ENCODE results near the gene PI4KA.

DNA sequence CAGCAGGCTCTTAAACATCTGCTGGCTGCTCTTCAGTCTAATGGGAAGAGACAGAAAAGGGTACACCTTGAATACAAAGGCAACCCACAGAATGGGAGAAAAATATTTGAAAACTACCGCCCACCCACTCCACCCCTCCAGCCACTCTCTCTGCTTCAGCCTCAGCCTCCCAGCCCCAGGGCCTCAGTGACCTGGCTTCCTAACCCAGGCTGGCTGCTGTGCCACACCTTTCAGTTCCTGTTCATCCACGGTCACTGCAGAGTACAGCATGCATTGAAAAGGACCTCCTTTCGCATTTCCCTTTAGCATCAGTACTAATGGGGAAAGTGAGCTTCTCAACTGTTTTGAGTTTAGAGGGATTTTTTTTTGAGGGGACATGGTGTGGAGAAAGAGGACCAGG lies 113.5 kb downstream of the PI4KA start:
- TF ChIP-seq, protein P1, sequence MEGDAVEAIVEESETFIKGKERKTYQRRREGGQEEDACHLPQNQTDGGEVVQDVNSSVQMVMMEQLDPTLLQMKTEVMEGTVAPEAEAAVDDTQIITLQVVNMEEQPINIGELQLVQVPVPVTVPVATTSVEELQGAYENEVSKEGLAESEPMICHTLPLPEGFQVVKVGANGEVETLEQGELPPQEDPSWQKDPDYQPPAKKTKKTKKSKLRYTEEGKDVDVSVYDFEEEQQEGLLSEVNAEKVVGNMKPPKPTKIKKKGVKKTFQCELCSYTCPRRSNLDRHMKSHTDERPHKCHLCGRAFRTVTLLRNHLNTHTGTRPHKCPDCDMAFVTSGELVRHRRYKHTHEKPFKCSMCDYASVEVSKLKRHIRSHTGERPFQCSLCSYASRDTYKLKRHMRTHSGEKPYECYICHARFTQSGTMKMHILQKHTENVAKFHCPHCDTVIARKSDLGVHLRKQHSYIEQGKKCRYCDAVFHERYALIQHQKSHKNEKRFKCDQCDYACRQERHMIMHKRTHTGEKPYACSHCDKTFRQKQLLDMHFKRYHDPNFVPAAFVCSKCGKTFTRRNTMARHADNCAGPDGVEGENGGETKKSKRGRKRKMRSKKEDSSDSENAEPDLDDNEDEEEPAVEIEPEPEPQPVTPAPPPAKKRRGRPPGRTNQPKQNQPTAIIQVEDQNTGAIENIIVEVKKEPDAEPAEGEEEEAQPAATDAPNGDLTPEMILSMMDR (conservative IDR thresholded peaks at IDR 0.05; ENCODE audit: low read depth in 2 of 2), result no peak
- TF ChIP-seq EZH2 (IDR thresholded peaks at IDR 0.05; ENCODE audit: low read depth, unreplicated experiment) (no peak), CREB1 (CRISPR knock-in tag; IDR thresholded peaks at IDR 0.05; ENCODE audit: low read depth) (no peak), EZH2phosphoT487 (IDR thresholded peaks at IDR 0.05; ENCODE audit: unreplicated experiment) (no peak), POLR2AphosphoS5 (IDR thresholded peaks at IDR 0.05; ENCODE audit: low read depth) (no peak), ZNF331 (CRISPR knock-in tag; IDR thresholded peaks at IDR 0.05; ENCODE audit: low read depth) (no peak), ZNF114 (CRISPR knock-in tag; IDR thresholded peaks at IDR 0.05) (no peak)
- TF ChIP-seq, protein P2, sequence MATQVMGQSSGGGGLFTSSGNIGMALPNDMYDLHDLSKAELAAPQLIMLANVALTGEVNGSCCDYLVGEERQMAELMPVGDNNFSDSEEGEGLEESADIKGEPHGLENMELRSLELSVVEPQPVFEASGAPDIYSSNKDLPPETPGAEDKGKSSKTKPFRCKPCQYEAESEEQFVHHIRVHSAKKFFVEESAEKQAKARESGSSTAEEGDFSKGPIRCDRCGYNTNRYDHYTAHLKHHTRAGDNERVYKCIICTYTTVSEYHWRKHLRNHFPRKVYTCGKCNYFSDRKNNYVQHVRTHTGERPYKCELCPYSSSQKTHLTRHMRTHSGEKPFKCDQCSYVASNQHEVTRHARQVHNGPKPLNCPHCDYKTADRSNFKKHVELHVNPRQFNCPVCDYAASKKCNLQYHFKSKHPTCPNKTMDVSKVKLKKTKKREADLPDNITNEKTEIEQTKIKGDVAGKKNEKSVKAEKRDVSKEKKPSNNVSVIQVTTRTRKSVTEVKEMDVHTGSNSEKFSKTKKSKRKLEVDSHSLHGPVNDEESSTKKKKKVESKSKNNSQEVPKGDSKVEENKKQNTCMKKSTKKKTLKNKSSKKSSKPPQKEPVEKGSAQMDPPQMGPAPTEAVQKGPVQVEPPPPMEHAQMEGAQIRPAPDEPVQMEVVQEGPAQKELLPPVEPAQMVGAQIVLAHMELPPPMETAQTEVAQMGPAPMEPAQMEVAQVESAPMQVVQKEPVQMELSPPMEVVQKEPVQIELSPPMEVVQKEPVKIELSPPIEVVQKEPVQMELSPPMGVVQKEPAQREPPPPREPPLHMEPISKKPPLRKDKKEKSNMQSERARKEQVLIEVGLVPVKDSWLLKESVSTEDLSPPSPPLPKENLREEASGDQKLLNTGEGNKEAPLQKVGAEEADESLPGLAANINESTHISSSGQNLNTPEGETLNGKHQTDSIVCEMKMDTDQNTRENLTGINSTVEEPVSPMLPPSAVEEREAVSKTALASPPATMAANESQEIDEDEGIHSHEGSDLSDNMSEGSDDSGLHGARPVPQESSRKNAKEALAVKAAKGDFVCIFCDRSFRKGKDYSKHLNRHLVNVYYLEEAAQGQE (IDR thresholded peaks at IDR 0.05; ENCODE audit: unreplicated experiment), result no peak
- TF ChIP-seq, protein P3, sequence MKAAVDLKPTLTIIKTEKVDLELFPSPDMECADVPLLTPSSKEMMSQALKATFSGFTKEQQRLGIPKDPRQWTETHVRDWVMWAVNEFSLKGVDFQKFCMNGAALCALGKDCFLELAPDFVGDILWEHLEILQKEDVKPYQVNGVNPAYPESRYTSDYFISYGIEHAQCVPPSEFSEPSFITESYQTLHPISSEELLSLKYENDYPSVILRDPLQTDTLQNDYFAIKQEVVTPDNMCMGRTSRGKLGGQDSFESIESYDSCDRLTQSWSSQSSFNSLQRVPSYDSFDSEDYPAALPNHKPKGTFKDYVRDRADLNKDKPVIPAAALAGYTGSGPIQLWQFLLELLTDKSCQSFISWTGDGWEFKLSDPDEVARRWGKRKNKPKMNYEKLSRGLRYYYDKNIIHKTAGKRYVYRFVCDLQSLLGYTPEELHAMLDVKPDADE (IDR thresholded peaks at IDR 0.05), result no peak
- TF ChIP-seq, protein P4, sequence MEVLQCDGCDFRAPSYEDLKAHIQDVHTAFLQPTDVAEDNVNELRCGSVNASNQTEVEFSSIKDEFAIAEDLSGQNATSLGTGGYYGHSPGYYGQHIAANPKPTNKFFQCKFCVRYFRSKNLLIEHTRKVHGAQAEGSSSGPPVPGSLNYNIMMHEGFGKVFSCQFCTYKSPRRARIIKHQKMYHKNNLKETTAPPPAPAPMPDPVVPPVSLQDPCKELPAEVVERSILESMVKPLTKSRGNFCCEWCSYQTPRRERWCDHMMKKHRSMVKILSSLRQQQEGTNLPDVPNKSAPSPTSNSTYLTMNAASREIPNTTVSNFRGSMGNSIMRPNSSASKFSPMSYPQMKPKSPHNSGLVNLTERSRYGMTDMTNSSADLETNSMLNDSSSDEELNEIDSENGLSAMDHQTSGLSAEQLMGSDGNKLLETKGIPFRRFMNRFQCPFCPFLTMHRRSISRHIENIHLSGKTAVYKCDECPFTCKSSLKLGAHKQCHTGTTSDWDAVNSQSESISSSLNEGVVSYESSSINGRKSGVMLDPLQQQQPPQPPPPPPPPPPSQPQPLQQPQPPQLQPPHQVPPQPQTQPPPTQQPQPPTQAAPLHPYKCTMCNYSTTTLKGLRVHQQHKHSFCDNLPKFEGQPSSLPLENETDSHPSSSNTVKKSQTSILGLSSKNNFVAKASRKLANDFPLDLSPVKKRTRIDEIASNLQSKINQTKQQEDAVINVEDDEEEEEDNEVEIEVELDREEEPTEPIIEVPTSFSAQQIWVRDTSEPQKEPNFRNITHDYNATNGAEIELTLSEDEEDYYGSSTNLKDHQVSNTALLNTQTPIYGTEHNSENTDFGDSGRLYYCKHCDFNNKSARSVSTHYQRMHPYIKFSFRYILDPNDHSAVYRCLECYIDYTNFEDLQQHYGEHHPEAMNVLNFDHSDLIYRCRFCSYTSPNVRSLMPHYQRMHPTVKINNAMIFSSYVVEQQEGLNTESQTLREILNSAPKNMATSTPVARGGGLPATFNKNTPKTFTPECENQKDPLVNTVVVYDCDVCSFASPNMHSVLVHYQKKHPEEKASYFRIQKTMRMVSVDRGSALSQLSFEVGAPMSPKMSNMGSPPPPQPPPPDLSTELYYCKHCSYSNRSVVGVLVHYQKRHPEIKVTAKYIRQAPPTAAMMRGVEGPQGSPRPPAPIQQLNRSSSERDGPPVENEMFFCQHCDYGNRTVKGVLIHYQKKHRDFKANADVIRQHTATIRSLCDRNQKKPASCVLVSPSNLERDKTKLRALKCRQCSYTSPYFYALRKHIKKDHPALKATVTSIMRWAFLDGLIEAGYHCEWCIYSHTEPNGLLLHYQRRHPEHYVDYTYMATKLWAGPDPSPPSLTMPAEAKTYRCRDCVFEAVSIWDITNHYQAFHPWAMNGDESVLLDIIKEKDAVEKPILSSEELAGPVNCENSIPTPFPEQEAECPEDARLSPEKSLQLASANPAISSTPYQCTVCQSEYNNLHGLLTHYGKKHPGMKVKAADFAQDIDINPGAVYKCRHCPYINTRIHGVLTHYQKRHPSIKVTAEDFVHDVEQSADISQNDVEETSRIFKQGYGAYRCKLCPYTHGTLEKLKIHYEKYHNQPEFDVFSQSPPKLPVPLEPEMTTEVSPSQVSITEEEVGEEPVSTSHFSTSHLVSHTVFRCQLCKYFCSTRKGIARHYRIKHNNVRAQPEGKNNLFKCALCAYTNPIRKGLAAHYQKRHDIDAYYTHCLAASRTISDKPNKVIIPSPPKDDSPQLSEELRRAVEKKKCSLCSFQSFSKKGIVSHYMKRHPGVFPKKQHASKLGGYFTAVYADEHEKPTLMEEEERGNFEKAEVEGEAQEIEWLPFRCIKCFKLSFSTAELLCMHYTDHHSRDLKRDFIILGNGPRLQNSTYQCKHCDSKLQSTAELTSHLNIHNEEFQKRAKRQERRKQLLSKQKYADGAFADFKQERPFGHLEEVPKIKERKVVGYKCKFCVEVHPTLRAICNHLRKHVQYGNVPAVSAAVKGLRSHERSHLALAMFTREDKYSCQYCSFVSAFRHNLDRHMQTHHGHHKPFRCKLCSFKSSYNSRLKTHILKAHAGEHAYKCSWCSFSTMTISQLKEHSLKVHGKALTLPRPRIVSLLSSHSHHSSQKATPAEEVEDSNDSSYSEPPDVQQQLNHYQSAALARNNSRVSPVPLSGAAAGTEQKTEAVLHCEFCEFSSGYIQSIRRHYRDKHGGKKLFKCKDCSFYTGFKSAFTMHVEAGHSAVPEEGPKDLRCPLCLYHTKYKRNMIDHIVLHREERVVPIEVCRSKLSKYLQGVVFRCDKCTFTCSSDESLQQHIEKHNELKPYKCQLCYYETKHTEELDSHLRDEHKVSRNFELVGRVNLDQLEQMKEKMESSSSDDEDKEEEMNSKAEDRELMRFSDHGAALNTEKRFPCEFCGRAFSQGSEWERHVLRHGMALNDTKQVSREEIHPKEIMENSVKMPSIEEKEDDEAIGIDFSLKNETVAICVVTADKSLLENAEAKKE (CRISPR knock-in tag; IDR thresholded peaks at IDR 0.05), result no peak
